HL-60/S4 treated with retinoic acid at 250 ng/mL for 4 days and 3 days (cell line): ENCODE data around the gene SIPA1.
"Not testable (repeated sequence)": the region's sequence is repeated elsewhere in the genome, so short reads cannot be mapped to it uniquely, and the experiment has no call there.

Experiments
- in situ Hi-C: fragments of 300-500 bp; cut with MboI; formaldehyde crosslinking; loops from 2 replicates; pipeline ENCODE4 v1.7.0; 2022; ENCODE audit warnings: low sequenced_read_pairs

SIPA1 gene

GRCh38 chr11:65657426-65657825, 19.5 kb downstream of the SIPA1 start:
- in situ Hi-C loops = no loop called here

- in situ Hi-C loops = no loop called here
Measured at GRCh38 chr11:65658174-65659021, 20.5 kb downstream of the SIPA1 start.

DNA sequence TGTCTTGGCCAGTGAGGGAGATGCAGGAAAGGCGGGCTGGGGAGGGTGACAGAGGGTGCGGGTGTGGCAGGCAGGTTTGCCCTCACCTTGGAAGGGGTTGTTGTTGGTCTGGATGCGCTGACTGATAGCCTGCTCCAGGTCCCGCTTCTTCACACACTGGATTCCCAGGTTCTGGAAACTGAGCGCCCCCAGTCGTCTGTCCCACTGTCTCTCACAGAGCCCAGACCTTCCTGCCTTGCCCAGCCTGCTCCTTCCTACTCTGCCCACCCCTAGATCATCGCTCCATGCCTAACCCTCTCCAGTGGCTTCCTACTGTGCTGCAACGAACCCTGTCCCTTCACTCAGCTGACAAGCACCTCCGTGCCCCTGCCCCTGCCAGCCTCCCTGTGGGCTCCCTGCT, 22.1 kb downstream of the SIPA1 start:
- in situ Hi-C loops = no loop called here

DNA sequence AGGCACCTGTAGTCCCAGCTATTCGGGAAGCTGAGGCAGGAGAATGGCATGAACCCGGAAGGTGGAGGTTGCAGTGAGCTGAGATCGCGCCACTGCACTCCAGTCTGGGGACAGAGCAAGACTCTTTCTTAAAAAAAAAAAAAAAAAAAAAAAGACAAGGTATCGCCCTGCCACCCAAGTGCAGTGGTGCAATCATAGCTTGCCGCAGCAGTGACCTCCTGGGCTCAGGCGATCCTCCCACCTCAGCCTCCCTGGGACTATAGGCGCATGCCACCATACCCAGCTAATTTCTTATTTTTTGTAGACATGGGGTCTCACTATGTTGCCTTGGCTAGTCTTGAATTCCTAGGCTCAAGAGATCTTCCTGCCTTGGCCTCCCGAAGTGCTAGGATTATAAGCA, 23.0 kb downstream of the SIPA1 start:
- in situ Hi-C loops = not testable (repeated sequence)

DNA sequence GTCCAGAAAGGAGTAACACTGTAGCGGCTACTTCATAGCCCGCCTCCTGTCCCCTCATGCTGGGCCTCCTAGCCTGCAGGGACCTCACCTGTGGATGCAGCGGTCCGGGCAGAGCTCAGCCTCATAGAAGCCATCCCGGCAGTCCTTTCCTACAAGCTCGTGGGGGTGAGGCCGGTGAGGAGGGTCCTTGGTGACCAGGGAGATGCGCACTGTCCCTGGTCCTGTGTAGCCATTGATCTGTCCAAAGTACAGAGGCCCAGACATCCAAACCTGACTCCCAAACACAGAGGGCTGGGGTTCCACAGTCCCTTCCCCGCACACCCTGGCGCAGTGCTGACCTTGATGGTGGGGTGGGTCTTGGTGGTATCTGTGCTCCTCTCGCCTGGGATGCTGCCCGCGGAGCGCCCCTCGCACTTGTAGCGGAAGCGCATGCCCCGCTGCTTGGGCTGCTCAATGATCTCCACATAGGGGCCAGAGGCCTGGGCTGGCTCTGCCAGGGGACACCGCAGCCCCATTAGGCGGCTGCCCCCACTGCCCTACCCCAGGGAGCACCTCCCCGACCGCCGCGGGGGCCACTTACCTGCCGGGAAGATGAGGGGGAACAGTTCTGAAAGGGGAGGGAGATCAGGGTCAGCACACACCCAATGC, 23.8 kb downstream of the SIPA1 start:
- in situ Hi-C loops = no loop called here

DNA sequence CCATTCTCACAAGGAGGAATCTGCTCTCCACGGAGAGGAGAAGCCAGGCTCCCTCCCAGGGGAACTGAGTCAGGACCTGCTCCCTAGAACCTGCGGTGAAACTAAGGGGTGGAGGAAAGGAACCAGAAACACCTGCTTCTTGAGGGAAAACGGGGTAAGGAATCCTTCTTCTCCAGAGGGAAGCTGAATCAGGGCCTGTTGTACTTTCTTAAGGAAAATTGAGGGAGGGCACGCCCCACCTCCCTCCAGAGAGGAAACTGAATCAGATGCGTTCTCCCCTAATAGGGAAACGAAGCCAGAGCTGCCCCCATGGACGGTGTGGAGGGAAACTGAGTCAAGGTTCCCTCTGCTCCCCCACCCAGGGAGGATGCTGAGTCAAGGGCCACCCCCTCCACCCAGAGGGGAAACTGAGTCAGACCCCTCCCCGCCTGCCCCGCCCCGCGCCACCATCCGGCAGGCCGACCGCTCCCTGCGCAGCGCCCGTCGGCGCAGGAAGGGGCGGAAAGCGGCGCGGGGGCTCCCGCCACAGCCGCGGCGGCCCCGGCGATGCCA, 24.4 kb downstream of the SIPA1 start:
- in situ Hi-C loops = no loop called here

DNA sequence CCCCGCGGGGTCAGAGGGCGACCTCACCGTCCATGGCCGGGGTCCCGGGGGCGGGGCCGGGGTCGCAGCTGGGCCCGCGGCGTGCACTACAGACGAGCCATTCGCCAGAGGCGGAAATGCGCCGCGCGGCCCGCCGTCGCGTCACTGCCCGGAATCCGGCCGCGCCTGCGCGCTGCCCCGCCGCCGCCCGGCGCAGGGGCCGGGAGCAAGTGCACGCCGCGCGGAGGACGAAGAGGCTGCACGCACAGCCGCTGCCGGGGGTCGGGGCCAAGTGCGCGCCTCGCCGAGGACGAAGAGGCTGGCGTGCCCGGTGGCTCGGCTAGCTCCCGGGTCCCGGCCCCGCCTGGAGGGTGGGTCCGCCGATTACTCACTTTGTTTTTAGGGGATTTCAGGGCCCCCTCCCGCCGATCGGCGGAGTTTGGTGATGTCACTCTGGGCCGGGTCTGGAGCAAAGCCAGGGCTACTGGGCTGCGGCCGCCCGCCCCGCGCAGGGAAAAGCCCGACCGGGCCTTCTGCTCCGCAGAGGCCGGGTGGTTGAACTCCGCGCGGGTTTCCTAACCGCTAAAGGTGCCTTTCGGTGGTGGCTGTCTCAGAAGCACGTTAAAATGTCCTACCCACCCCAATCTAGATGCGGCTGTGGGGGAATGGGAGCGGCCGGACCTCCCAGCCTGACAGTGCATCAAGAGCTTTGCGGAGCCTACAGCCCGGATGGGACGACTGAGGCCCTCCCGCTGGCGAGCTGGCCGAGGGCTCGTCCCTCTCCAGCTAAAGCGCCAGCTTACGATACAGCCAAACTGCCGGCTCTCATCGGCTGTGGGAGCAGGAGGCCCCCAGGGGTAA, 25.1 kb downstream of the SIPA1 start, which contains the start of gene RELA:
Gene RELA (minus strand): TSS at position 118 of the 840 bp plus-strand sequence. CDS start 84 bp downstream, at position 34.
- in situ Hi-C loops = no loop called here

GRCh38 chr11:65663639-65664200, 25.8 kb downstream of the SIPA1 start:
- in situ Hi-C loops = no loop called here

GRCh38 chr11:65672180-65672860, 34.4 kb downstream of the SIPA1 start:
- in situ Hi-C loops = no loop called here

GRCh38 chr11:65672982-65673381, 35.1 kb downstream of the SIPA1 start:
- in situ Hi-C loops = no loop called here

DNA sequence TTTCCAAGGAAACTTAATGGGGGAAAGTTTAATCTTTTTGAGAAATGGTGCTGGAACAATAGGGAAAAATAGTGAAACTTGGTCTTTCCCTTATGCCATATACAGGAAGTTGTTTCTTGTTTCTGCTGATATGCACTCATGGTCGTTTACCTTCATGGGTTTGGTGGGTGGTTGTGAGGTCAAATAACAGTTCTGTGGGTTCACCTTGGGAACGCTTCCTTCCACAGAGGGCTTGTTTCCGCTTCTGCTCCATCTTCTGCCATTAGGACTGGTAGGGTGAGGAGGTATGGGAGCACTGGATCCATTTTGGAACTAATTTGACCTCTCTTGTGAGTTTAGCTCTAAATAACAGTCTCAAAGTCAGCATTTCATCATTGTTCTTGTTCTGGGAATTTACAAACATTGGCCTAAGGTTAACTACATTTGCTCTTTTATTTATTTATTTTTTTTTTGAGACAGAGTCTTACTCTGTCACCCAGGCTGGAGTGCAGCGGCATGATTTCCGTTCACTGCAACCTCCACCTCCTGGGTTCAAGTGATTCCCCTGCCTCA, 42.4 kb downstream of the SIPA1 start:
- in situ Hi-C loops = no loop called here

DNA sequence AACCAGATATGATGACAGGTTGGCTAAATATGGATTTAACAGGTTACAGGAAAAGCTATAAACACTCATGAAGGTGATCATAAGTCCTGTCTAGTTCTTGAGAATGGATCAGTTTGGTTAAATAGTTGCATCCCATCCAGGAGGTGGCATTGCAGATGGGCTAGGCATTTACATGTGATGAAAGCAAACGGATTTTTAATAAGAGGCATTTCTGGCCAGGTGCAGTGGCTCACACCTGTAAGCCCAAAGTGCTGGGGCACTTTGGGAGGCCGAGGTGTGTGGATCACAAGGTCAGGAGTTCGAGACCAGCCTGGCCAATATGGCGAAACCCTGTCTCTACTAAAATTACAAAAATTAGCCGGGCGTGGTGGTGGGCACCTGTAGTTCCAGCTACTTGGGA, 45.6 kb downstream of the SIPA1 start:
- in situ Hi-C loops = not testable (repeated sequence)

DNA sequence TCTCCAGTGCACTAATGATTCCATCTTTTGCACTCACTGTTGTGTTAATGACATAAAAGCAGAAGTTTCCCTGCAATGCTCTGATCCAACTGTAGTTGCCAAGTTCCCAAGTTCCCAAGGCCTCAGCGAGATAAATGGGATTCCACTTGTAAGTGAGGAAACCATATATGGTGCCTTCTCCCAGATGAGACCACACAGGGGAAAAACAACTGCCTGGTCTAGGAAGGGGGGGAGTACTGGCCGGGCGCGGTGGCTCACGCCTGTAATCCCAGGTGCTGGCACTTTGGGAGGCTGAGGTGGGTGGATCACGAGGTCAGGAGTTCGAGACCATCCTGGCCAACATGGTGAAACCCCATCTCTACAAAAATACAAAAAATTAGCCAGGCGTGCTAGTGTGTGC, 48.1 kb downstream of the SIPA1 start:
- in situ Hi-C loops = no loop called here

DNA sequence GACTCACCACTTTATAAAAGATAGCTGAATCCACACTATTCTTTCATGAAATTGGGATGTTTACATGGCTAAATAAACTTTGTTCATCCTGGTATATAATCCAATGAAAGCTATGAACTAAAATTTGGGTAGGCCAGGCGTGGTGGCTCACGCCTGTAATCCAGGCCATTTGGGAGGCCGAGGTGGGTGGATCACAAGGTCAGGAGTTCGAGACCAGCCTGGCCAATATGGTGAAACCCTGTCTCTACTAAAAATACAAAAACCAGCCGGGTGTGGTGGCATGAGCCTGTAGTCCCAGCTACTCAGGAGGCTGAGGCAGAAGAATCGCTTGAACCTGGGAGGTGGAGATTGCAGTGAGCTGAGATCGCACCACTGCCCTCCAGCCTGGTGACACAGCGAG, 53.9 kb downstream of the SIPA1 start:
- in situ Hi-C loops = not testable (repeated sequence)

GRCh38 chr11:65692367-65692766, 54.5 kb downstream of the SIPA1 start:
- in situ Hi-C loops = no loop called here

- in situ Hi-C loops = no loop called here
Measured at GRCh38 chr11:65695459-65696241, 57.7 kb downstream of the SIPA1 start.

DNA sequence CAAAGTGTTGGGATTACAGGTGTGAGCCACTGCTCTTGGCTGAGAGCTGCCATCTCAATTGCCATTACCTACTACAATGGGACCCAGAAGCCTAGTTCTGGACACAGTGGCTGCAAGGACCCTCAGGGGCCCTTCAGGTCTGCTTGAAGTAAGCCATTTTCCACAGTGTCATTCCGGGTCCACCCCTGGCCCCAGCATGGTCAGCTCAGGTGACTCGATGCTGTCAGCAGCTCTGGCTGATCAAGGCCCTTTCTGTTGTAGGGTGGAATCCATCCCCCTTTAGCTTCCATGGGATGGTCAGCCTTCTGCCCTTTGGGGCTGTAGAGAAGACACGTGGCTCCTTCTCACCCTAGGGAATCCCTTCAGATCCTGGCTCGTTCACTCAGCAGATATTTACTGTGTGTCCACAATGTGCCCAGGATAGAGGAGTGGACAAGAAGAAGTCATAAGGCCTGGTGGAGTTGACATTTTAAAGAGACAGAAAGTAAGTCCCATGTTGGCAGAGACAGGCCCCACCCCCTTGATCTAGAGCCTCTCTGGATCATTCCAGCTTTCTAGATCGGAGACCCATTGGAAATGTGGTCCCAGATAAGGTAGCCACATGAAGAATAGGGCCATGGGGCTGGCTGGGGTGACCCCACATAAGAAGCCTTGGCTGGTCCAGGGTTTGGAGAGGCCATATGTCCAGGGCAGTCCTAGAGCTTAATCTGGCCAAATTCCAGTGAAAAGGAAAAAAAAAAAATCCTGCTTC, 59.1 kb downstream of the SIPA1 start:
- in situ Hi-C loops = no loop called here

DNA sequence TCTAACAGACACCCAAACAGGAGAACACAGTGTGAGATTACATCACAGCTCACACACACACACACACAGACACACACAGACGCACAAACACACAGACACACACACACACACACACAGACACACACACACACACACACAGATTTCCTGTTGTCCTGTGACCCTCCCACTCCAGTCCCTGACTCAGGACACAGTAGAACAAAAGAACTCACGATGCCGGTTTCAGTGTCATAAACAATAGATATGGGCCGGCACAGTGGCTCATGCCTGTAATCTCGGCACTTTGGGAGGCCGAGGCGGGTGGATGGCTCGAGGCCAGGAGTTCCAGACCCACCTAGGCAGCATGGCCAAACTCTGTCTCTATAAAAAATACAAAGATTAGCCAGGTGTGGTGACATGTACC, 60.3 kb downstream of the SIPA1 start:
- in situ Hi-C loops = no loop called here
